GM21576 (cell line): ENCODE data around the gene BTN1A1.

ENCODE experiments used
- ATAC-seq: cut with Tn5 transposase; IDR thresholded peaks from one replicate; pipeline ENCODE4 v1.9.1; 2021; ENCODE audit warnings: mild to moderate bottlenecking, moderate library complexity; ENCODE audit not compliant: unreplicated experiment

The BTN1A1 gene

DNA sequence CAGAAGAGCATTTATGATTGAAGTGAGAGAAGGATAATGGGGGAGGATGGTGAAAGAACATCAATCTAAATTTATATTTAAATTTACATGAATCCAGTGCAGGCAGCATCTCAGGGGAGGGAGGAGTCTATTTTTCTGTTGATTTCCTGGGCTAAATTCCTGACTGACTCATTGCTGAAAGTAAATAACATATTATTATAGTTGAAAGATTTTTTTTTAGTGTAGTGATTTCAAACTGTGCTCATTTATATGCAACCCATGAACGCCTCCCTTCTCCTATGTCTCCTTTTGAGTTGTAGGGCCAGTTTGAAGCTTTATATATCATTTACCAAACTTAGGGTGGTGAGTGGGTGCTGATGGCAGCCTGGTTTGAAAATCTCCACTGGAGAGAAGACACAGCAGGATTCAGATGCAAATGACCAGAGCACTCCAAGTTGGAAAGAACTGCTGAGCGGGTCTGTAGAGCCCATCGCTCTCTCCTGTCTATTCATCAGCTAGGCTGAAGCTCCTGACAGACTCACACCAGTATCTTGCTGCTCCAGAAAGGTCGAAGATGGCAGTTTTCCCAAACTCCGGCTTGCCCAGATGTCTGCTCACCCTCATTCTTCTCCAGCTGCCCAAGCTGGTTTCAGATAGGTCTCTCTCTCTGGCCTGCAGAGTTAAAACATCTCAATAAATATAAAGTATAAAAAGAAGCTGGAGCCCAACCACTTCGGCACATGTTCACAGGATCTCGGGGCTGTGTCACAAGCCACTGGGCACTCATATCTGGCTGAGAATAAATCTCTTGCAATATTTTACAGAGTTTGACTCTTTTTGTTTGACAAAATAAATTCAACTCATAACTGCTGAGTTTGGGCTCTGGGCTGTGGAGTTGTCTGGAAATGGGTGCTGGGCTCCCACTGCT lies 24.0 kb upstream of the BTN1A1 start:
- no peak for ATAC-seq

DNA sequence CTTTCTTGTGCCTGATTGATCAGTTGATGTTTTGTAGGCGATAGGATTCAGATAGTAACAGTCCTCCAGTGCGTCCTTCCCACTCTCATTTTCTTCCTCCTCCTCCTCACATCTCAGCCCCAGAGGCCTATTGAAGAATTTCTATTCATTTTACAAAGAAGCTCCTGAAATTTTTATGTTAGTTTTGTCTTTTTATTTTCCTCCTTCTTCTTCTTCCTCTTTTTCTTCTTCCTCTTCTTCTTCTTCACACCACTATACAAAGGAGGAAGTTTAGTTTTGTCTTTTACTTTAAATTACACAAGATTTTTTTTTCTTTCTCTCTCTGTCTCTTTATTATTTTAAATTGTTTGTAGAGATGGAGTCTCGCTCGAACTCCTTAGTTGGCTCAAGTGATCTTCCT lies 23.2 kb upstream of the BTN1A1 start:
- no peak for ATAC-seq

DNA sequence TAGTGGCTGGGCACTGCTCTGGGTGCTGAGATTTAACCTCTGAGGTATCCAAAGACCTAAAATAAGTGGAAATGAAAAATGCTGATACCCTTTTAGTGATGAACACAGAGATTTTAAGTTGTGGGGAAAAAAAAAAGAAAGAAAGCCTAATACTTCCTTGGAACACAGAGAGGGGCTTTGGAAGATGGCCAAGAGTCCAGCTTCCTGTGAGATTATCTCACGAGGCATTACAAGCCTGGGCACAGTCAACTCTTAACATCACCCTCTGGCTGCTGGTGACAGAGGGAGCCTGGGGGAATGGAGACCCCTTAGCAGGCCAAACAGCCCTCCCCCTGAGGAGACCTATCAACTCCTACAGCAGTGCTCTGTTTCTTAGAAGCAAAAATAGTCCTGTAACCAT lies 22.7 kb upstream of the BTN1A1 start:
- no peak for ATAC-seq

DNA sequence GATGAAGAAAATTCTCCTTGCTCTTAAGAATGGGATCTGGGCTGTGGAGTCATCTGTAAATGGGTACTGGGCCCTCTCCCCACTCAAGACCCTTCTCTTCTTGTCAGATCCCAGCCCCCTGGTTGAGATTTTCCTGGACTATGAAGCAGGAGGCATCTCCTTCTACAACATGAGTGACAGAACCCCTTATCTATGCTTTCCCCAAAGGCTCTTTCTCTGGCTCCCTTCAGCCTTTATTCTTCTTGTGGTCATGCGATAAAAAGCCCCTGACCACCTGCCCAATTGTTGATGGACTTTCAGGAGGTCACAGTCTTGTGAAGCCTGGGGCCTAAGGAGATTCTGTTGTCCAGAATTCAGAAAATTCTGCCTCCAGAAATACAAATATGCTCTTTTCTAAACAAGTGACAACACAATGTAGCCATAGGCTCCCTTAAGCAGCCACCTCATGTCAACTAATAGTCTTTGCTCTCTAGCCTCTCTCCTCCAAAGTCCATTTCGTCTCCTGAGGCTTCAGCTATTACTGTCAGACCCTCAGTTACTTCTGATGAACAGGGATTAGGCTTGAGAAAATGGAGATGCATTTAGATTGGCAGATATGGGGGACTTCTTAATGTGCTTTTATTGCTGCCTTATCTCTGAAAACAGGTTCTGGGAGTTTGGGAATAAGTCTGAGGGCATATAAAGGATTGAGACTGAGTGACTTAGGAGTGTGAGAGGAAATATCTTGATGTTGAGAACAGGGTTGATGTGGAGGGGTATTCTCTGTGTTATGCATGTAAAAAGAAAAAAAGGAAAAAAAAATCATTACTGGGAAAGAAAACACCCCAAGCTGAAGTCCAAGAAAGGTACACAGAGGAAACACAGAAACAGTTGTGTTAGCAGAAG lies 21.8 kb upstream of the BTN1A1 start:
- ATAC-seq: no peak

DNA sequence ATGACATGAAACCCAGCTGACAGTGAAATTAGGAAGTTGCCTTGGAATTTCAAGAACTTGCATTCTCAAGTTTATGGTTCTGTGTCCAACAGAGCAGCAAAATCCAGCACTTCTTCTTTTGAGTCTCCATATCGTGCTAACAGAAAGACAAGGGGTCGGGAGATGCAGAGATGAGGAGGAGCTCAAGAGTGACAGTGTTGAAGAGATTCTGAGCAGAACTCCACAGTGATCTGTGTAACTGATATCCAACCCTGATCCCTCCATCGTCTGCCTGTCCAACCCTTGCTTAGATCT lies 21.2 kb upstream of the BTN1A1 start:
- ATAC-seq: no peak

DNA sequence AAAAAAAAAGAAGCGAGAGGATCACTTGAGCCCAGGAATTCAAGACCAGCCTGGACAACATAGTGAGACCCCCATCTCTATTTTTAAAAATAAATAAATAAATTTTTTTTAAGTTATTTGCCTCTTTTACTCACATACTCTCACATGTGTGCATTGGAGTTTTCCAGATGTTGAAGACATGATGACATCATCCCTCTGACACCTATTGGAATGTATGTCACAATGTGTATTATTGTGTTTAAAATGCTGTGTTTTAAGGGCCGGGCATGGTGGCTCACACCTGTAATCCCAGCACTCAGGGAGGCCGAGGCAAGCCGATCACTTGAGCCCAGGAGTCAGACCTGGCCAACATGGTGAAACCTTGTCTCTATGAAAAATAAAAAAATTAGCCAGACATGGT lies 17.8 kb upstream of the BTN1A1 start:
- no peak for ATAC-seq

DNA sequence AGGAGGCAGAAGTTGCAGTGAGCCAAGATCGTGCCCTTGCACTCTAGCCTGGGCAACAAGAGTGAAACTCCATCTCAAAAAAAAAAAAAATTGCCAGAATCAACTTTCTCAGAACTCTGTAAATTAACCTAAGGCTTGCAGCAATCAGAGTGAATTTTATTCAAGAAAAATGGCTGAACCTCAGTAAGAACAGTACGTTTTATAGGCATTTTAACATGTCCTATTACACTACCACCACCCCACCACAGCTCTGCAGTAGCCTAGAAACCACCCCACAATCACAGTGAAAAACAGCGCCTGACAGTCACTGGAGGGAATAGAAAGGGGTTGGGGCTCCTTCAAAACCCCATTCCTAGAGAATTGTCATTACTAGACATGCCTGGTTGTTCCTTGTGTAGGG lies 16.4 kb upstream of the BTN1A1 start:
- no peak for ATAC-seq

DNA sequence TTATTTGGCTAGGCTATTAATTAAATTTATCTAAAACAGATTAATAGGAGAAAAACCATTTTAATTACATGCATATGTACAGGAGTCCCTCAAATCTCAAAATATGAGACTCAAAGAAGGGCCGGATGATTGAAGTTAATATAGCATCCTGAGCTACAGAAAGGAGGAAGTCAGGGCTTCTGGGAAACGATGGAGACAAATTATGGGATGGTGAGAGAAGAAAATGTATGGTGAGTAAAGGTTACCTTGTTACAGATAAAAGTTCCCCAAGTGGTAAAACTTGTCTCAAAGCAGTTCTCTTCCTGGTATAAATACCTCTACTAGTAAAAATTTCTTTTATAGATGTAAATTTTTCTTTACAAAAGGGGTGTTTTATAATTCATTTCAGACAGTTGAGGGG lies 15.9 kb upstream of the BTN1A1 start:
- no peak for ATAC-seq

DNA sequence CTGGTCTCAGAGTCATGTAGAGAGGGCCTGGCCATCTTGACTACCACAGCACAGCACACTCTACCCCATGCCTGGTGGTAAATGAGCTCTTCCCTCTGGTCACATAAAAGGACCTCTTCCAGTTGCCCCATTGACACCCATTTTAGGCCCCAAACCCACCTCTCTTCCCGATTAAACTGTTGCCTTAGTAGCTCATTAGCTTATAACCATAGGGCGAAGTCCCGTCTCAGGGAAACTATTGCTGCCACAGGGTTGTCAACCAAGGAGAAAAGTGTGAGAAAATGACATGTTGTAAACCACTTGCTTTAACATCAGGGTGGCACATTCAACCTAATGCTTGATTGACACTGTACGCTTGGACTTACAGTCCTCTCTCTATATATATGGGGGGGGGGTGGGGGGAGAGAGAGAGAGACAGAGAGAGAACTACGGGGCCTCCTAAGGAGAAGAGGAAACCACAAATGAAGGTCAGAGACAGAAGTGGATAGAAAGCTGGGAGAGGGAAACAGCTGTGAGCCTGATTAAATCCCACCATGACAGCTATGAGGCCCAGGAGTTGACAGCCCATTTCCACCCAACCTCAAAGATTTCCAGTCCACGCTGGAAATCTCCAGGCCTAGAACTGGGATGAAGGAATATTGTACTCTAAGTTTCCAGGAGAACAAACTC lies 14.9 kb upstream of the BTN1A1 start:
- no peak for ATAC-seq

DNA sequence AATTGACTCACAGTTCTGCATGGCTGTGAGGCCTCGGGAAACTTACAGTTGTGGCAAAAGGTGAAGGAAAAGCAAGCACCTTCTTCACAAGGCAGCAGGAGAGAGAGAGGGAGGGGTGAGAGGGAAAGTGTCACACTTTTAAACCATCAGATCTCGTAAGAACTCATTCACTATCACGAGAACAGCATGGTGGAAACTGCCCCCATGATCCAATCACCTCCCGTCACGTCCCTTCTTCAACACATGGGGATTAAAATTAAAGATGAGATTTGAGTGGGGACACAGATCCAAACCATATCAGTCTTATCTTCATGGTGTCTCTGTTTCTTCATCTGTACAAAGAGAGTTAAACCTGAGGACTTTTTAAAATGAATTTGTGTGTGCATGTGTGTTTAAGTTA lies 13.7 kb upstream of the BTN1A1 start:
- no peak for ATAC-seq

DNA sequence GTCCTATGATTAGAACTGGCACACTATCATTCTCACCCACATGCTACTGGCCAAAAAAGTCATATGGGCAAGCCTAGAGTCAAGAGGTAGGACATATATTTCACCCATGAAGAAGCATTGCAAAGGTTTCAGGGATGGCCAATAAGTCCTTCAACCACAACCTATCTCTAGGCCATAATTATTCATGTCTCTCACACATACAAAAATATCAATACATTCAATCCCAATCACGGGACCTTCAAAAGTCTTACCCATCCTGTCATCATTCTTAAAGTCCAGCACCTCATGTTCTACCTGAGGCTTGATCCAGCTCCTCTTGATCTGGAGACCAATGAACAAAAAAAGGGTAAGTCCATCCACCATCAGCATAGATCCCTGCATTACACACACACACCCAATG lies 12.6 kb upstream of the BTN1A1 start:
- ATAC-seq: no peak

DNA sequence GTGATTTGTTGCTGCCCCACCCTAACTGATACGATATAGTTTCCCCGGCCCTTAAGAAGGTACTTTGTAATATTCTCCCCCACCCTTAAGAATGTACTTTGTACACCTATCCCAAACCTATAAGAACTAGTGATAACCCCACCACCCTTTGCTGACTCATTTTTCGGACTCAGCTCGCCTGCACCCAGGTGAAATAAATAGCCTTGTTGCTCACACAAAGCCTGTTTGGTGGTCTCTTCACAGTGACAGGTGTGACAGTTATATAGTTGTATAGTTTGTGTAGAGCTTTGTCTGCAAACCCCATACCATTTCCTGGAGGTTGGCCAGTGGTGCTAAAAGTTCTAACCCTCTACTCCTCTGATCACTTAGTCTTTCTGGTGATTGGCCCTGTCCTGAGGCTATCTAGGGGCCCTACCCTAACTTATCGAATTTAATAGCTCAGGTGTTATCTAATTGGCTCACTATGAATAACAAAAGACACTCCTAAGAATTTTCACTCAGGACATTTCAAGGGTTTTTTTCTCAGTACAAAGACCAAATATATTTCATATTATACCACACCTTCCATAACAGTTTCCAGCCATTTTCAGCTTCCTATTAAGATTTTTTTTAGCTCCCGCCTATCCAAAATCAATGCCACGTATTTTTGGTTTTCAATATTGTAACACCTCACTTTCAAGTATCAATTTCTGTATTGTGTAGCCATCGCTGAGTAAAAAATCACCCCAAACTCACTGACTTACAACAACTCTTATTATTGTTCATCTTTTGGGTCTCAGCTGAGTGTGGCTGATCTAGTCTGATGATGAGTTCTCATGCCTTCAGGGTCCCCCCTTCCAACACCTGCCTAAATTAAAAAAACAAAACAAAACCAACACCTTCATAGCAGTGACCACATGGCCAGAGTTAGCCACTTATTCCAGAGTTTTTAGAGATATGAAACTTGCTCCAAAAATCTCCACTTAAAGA lies 9.8 kb upstream of the BTN1A1 start:
- no peak for ATAC-seq

DNA sequence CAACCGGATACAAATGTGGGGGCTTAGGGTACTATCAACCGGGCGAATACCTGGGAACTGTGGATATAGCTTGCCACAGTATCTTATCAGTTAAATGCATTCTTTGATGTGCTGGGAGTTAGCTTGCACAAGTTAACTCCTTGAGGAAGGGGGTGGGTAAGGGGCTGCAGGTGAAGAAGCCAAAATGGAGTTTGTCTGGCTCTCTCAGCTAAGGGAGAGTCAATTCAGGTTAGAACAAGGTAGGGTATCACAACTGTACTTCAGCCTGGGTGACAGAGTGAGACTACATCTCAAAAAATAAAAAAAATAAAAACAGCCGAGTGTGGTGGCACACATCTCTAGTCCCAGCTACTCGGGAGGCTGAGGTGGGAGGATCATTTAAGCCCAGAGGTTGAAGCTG lies 8.5 kb upstream of the BTN1A1 start:
- no peak for ATAC-seq

DNA sequence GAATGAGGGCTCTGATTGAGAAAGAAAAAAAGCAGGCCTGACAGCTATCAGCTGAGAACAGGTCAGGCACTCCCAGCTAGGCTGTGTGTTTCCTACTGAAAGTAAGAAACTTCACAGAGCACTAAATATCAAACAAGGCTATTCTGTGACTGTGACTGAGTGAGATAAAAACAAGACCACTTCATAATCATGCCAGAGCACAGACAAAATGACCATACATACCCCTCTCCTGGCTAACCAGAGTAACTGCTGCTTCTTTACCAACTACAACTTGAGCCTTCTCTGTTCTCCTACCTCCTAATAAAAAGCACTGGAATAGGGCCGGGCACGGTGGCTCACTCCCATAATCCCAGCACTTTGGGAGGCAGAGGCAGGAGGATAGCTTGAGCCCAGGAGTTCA lies 6.8 kb upstream of the BTN1A1 start:
- no peak for ATAC-seq

DNA sequence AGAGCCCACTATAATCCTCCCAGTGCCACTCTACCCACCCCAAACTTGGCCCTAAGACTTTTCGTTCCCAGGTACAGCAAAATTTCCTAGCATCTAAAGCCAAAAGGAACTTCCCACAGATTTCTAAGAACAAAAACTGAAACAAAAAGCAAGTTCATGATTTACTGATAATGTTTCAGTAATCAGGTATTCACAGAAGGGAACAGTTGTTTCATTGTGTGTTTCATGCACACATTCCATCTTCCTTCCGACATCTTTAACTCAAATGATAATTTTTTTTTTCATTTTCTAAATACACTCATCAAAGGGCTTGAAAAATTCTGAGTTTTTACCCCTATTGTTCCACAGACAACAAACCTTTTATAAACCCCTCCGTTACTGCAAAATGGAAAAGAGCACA lies 6.0 kb upstream of the BTN1A1 start:
- no peak for ATAC-seq

DNA sequence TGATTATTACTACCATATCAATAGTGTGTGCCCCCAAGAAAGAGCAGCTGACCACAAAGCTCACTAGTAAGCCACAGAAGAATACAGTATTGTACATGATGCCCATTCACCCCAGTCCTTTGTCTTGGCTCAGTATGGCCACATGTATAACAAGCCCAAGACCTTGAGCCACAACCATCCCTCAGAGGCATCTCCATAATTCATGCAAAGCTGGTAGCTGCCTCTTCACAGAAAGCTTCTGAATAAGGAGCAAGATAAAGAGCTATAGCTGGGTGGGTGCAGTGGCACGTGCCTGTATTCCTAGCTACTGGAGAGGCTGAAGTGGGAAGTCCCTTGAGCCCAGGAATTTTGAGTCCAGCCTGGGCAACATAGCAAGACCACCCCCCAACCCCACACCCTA lies 4.8 kb upstream of the BTN1A1 start:
- ATAC-seq: no peak

DNA sequence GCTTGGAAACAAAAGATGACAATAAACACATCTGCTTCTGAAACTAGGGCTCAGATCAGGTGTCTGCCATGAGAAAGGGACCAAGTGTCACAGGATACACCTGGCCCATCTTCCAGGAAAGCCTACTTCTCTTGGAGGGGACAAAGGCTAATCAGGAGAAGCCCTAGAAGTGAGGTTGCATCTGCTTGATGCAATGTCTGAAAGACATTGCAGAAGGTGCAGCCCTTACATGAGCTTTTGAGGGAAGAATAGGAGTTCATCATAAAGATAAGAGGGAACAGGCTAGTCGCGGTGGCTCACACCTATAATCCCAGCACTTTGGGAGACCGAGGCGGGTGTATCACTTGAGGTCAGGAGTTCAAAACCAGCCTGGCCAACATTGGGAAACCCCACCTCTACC lies 2.5 kb upstream of the BTN1A1 start:
- ATAC-seq: no peak

DNA sequence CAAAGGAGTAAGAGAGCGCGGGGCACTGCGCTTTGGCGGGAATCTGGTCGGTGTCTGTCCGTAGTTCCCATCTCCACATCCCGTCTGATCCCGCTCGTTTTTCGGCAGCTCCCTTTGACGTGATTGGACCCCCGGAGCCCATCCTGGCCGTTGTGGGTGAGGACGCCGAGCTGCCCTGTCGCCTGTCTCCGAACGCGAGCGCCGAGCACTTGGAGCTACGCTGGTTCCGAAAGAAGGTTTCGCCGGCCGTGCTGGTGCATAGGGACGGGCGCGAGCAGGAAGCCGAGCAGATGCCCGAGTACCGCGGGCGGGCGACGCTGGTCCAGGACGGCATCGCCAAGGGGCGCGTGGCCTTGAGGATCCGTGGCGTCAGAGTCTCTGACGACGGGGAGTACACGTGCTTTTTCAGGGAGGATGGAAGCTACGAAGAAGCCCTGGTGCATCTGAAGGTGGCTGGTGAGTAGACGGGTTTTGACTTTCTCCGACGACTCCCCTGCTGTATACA lies 1.4 kb downstream of the BTN1A1 start:
- peak; percentile 39 for ATAC-seq

DNA sequence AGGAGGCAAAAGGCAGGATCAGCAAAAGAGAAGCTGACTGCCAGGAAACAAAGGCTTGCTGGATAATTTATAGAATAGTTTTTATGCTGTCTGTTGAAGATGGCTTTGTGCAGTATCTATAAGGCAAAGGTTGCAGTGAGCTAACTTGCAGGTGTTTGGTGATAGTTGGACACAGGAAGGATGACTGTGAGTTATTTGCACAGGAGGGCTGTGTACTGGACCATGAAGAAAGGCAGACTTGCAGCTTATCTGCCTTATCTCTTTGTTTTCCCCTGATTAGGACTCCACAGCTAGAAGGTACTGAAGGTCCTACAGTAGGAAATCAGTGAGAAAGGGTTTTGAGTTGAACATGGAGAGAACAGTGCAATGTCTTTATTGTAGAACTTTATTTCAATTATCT lies 2.1 kb downstream of the BTN1A1 start:
- peak; percentile 62 for ATAC-seq

DNA sequence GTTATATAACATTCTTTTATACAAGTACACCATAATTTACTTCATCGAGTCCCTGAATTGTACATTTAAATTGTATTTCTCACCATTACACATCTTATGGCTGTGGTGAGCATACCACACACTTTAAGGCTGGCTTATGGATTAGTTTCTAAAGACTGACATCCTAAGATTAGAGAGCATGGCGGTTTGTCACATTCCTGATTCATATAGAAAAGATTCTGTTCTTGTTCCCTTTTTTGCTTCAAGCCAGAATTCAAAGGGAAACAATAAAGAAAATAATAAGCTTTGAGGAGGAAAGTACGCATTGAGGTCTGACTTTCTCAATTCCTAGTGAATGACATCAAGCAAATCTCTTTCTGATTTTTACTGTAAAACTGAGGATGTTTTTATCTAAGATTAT lies 2.5 kb downstream of the BTN1A1 start:
- ATAC-seq: no peak
